Glomerular visceral epithelial cell (primary cell): ENCODE measurements around the gene RANGAP1.

ENCODE experiments used
- DNase-seq: peaks from one replicate; pipeline ENCODE4 v3.0.0-alpha.2; 2016; ENCODE audit errors: extremely low spot score

Gene RANGAP1

DNA sequence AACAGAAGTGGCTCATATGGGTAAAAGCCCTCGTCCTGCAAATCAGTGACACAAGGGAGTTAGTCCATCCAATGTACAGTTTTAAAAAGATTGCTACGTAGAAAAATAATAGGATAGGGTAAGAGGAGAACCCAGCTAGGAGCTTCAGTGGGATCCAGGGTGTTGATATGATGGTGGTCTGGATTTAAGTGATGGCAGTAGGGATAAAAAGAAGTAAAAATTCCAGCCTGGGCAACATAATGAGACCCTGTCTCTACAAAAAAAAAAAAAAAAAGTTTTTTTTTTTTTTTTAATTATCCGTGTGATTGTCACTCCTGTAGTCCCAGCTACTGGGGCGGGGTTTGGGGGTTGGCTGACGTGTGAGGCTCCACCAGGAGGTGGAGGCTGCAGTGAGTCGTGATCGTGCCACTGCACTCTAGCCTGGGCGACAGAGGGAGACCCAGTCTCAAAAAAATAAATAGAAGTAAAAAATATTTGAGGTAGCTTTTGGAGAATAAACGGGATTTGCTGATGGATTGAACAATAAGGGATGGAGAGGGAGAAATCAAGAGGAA is 87.9 kb downstream of the RANGAP1 start:
- peak; percentile 34 for DNase-seq

DNA sequence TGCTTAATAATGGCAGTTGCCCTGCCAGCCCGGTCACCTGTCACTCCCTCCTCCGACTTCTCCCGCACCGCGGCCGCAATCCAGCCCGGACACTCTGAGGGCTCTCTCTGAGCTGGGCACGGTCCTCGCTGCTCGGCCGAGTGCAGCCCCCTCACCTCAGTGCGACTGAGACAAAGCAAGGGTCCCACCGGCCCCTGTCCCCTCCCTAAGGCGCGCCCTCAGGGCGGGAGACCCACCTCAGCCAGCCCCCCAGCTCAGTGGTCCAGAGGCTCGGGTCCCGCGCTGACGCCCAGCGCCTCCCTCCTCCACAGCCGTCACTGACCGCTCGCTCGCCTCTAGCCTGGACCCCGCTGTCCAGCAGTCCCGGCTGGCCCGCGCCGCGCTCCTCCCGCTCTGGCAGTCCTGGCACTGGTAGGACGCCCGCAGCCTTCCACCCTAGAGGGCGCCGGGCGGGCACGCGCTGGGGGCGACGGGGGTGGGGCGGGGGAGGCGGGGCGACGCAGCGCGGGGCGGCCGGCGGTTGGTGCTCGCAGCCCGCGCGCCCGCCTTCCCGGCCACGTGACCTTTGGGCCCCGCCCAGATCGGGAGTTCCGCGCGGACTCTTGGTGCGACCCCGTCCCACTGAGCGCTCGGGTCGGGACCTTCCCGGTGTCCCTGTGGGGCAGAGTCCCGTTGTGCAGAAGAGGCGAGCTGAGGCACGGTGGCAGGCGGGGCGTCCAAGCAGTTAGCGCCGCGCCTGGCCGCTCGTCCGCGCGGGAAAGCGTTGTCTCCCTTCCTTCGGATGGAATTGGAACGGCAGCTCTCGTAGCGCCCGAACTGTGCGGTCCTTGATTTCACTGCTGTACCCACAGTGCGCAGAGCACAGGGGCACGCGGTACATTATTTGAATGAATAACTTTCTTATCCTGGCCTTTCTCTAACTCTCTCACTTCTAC is 88.7 kb downstream of the RANGAP1 start:
- DNase-seq, result peak; percentile 82
